Body of pancreas (tissue), 4 donors: ENCODE data around the gene HYI. TPM values are rescaled to one million over a fixed set of nuclear protein-coding genes. Genes with fewer than 3 reads are reported as not detected.
A peak's percentile ranks its signal among the peaks of the same experiment; 100 is the strongest.

Source experiments
- ATAC-seq: fragments of 150-250 bp; one replicate; pipeline ENCODE4 v1.9.1; 2016
- DNase-seq, 4 donors: peaks; one replicate each; pipeline ENCODE4 v3.0.0-alpha.2; 2019
- H3K27ac ChIP-seq, 4 donors: fragments of 200-600 bp; sonication (generic); 1 replicate in 3 of 4; 2 replicates in 1 of 4; pipeline versions ENCODE4 v1.5.1 to v1.6.1; 2016 to 2019; ENCODE audit warnings: mild to moderate bottlenecking in 1 of 4, mixed read lengths in 1 of 4, moderate library complexity in 1 of 4
- H3K27me3 ChIP-seq, 2 donors: fragments of 200-600 bp; sonication (generic); one replicate each; pipeline ENCODE4 v1.6.0; 2016; ENCODE audit warnings: mild to moderate bottlenecking in 1 of 2
- H3K36me3 ChIP-seq, 2 donors: fragments of 200-600 bp; sonication (generic); replicated peaks in 1 of 2; 2 replicates each; pipeline ENCODE4 v1.5.1; 2016; ENCODE audit warnings: low read depth in 2 of 2; ENCODE audit not compliant: insufficient read depth in 1 of 2
- H3K4me1 ChIP-seq: fragments of 200-600 bp; sonication (generic); one replicate; pipeline ENCODE4 v1.6.0; 2016
- H3K4me3 ChIP-seq, 2 donors: fragments of 200-600 bp; sonication (generic); 1 replicate in 1 of 2; 2 replicates in 1 of 2; pipeline ENCODE4 v1.5.1; 2016 to 2019
- H3K9me3 ChIP-seq, 3 donors: fragments of 200-600 bp; sonication (generic); 1 replicate in 2 of 3; 2 replicates in 1 of 3; pipeline ENCODE4 v1.5.1; 2016
- POLR2A ChIP-seq, 3 donors: fragments of 450-650 bp; IDR thresholded peaks; one replicate each; pipeline ENCODE4 v1.6.1; 2016; ENCODE audit warnings: antibody characterized with exemption in 3 of 3, mild to moderate bottlenecking in 2 of 3
- WGBS, 2 donors: methylation state at CpG; one replicate each; pipeline ENCODE4 v1.1.5; 2017; 5-methylcytosine and 5-hydroxymethylcytosine counted together
- intact Hi-C: fragments of 100-400 bp; cut with DNase I; formaldehyde crosslinking; loops from one replicate; pipeline ENCODE4 v1.15.1; 2023
- total RNA-seq, 2 donors: library from RNA; depleted of rRNA; stranded (reverse); fragments of >200 nt; gene quantifications; one replicate each; pipeline ENCODE4 v1.1.0, GENCODE V29; 2016
- TF ChIP-seq, protein P1 (sequence below), 7 experiments: fragments of 450-650 bp in 4 of 7; fragments of 200-600 bp in 3 of 7; sonication (generic) in 3 of 7; IDR thresholded peaks; one replicate each; pipeline ENCODE4 v1.5.1; 2016 to 2019; ENCODE audit warnings: antibody characterized with exemption in 7 of 7

The HYI gene
- total RNA-seq, 2 donors from 2014 or later = 101 to 157 TPM

GRCh38 chr1:43441166-43441893 lies 12.4 kb downstream of the HYI start:
- 96 to 99% methylated on average over 12 to 15 of the region's 15 CpGs for WGBS, 2 donors
- no peak for DNase-seq
- Histone ChIP-seq H3K27ac (no peak overlapping the region), H3K4me1 (no peaks in the 10 kb centered on the region), H3K9me3 (no peaks in the 10 kb centered on the region), H3K27me3 (no peaks in the 10 kb centered on the region), H3K36me3 (peaks cover 0 to 14% of the 10 kb centered on the region in 2 donors), H3K4me3 (no peak overlapping the region)
- no peak for ATAC-seq
- intact Hi-C loops = no loop called here
- no peak for TF ChIP-seq POLR2A (IDR thresholded peaks at IDR 0.05)
- TF ChIP-seq, protein P1, sequence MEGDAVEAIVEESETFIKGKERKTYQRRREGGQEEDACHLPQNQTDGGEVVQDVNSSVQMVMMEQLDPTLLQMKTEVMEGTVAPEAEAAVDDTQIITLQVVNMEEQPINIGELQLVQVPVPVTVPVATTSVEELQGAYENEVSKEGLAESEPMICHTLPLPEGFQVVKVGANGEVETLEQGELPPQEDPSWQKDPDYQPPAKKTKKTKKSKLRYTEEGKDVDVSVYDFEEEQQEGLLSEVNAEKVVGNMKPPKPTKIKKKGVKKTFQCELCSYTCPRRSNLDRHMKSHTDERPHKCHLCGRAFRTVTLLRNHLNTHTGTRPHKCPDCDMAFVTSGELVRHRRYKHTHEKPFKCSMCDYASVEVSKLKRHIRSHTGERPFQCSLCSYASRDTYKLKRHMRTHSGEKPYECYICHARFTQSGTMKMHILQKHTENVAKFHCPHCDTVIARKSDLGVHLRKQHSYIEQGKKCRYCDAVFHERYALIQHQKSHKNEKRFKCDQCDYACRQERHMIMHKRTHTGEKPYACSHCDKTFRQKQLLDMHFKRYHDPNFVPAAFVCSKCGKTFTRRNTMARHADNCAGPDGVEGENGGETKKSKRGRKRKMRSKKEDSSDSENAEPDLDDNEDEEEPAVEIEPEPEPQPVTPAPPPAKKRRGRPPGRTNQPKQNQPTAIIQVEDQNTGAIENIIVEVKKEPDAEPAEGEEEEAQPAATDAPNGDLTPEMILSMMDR (IDR thresholded peaks at IDR 0.05) = no peak

- Histone ChIP-seq H3K4me3 (no peak overlapping the region), H3K36me3 (peaks cover 0 to 8% of the 10 kb centered on the region in 2 donors), H3K4me1 (no peaks in the 10 kb centered on the region), H3K27me3 (no peaks in the 10 kb centered on the region), H3K9me3 (no peaks in the 10 kb centered on the region), H3K27ac (no peak overlapping the region)
- intact Hi-C loops = no loop called here
- ATAC-seq (no peak), DNase-seq (peak in 2 of 4 donors; percentile 6)
- WGBS, 2 donors = 87 to 88% methylated on average over 7 of the region's 7 CpGs
- TF ChIP-seq, protein P1 (IDR thresholded peaks at IDR 0.05) = no peak
- no peak for TF ChIP-seq POLR2A (IDR thresholded peaks at IDR 0.05)
Observed at GRCh38 chr1:43440358-43440757, 13.4 kb downstream of the HYI start.

GRCh38 chr1:43439781-43440180 lies 13.9 kb downstream of the HYI start:
- ATAC-seq (no peak), DNase-seq (no peak)
- H3K27ac ChIP-seq = no peak overlapping the region
- TF ChIP-seq POLR2A (IDR thresholded peaks at IDR 0.05) = no peak
- TF ChIP-seq, protein P1 (IDR thresholded peaks at IDR 0.05) = no peak
- no peaks in the 10 kb centered on the region for H3K4me1 ChIP-seq
- H3K27me3 ChIP-seq = no peaks in the 10 kb centered on the region
- 92 to 94% methylated on average over 5 to 7 of the region's 7 CpGs for WGBS, 2 donors
- peaks cover 0 to 12% of the 10 kb centered on the region in 2 donors for H3K36me3 ChIP-seq
- no peaks in the 10 kb centered on the region for H3K9me3 ChIP-seq
- intact Hi-C loops = no loop called here
- H3K4me3 ChIP-seq = no peak overlapping the region

DNA sequence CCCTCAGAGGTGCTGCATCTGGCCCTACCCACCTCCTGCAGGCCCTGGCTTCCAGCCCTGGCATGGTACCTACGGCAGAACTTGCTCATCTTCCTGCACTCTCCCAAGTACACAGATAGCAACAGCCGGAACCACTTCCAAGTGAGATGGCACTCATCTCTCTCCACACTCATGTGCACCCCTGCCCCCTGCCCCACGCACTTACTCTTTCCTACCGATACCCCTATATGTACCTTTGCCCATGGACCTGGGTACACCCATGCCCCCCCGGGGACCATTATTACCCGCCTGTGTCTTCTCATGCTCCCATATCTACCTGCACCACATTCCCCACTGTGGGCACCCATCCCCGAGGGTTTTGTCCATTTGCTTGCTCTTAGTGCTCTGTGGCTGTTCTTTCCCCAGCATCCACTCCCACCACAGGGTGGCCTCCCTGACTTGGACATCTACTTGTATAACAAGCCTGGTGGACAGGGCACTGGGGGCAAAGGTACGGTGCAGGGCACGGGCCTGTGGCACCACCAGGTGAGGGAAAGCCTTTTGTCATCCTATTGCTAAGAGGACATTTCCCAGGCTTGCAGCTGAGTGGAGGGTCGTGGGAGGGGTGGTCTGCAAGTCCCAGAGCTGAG lies 14.7 kb downstream of the HYI start:
- H3K9me3 ChIP-seq = no peaks in the 10 kb centered on the region
- no peaks in the 10 kb centered on the region for H3K27me3 ChIP-seq
- intact Hi-C loops = no loop called here
- H3K36me3 ChIP-seq = peaks cover 0 to 14% of the 10 kb centered on the region in 2 donors
- ATAC-seq (no peak), DNase-seq (no peak)
- no peak overlapping the region for H3K4me3 ChIP-seq
- no peaks in the 10 kb centered on the region for H3K4me1 ChIP-seq
- no peak overlapping the region for H3K27ac ChIP-seq
- WGBS, 2 donors = 81 to 87% methylated on average over 10 of the region's 10 CpGs
- no peak for TF ChIP-seq POLR2A (IDR thresholded peaks at IDR 0.05)
- TF ChIP-seq, protein P1 (IDR thresholded peaks at IDR 0.05) = no peak
